Measurements from ENCODE around the gene OR5C1. TPM values are rescaled to one million over a fixed set of nuclear protein-coding genes. Genes with fewer than 3 reads are reported as not detected.
"Not testable (repeated sequence)": the region's sequence is repeated elsewhere in the genome, so short reads cannot be mapped to it uniquely, and the experiment has no call there.

The OR5C1 gene
- polyA plus RNA-seq, 1 experiment: not detected

DNA sequence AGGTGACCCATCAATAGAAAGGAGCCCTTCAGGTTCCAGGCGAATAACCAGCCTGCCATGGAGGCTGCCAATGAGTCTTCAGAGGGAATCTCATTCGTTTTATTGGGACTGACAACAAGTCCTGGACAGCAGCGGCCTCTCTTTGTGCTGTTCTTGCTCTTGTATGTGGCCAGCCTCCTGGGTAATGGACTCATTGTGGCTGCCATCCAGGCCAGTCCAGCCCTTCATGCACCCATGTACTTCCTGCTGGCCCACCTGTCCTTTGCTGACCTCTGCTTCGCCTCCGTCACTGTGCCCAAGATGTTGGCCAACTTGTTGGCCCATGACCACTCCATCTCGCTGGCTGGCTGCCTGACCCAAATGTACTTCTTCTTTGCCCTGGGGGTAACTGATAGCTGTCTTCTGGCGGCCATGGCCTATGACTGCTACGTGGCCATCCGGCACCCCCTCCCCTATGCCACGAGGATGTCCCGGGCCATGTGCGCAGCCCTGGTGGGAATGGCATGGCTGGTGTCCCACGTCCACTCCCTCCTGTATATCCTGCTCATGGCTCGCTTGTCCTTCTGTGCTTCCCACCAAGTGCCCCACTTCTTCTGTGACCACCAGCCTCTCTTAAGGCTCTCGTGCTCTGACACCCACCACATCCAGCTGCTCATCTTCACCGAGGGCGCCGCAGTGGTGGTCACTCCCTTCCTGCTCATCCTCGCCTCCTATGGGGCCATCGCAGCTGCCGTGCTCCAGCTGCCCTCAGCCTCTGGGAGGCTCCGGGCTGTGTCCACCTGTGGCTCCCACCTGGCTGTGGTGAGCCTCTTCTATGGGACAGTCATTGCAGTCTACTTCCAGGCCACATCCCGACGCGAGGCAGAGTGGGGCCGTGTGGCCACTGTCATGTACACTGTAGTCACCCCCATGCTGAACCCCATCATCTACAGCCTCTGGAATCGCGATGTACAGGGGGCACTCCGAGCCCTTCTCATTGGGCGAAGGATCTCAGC, 11.6 kb downstream of the OR5C1 start, which contains the start of gene OR1K1:
Gene OR1K1 (plus strand): TSS at position 58 of the 995 bp plus-strand sequence. CDS start 0 bp downstream, at position 58.
- H3K27me3 ChIP-seq (ENCODE audit: control insufficient read depth, insufficient read depth, low read length): no peaks in the 10 kb centered on the region
- no peak within 1 kb of the TSS for H3K4me3 ChIP-seq (ENCODE audit: low read depth, low read length)
- ChIA-PET POLR2A (no interaction called here), CTCF (interaction anchor here (2.7 kb wide), 1 partner anchor 10 kb away, joined by 8 read pairs; no protein-coding TSS in a partner anchor)
- no peak for TF ChIP-seq CTCF (IDR thresholded peaks at IDR 0.05; ENCODE audit: low read depth, low read length)
- H3K27ac ChIP-seq (ENCODE audit: low read depth, low read length): no peak within 1 kb of the TSS
- no peaks in the 10 kb centered on the region; the same call in 1 of the 2 replicates for H3K9me3 ChIP-seq (ENCODE audit: control insufficient read depth, insufficient read depth, low read length)
- DNase-seq (ENCODE audit: low read depth, low spot score): no peak

- POLR2A ChIA-PET: no interaction called here
- CTCF ChIA-PET: interaction anchor here (1.0 kb wide), 1 partner anchor 683 kb away, joined by 3 read pairs; no protein-coding TSS in a partner anchor
- DNase-seq (ENCODE audit: low read depth, low spot score): no peak
Observed at GRCh38 chr9:122806661-122807060, 17.9 kb downstream of the OR5C1 start.

GRCh38 chr9:122807271-122807900, 18.7 kb downstream of the OR5C1 start:
- no peak for TF ChIP-seq CTCF (IDR thresholded peaks at IDR 0.05; ENCODE audit: low read depth, low read length)
- Histone ChIP-seq H3K4me3 (ENCODE audit: low read depth, low read length) (no peak overlapping the region), H3K27ac (ENCODE audit: low read depth, low read length) (no peak overlapping the region), H3K9me3 (ENCODE audit: control insufficient read depth, insufficient read depth, low read length) (peaks cover 9% of the 10 kb centered on the region), H3K27me3 (ENCODE audit: control insufficient read depth, insufficient read depth, low read length) (no peaks in the 10 kb centered on the region)
- ChIA-PET CTCF (interaction anchor here (0.7 to 5.1 kb wide), 3 partner anchors 344 to 684 kb away, joined by 3 to 104 read pairs (median 5); no protein-coding TSS in a partner anchor), POLR2A (no interaction called here)
- DNase-seq (ENCODE audit: low read depth, low spot score): no peak

More at GRCh38 chr9:122806661-122807060, 17.9 kb downstream of the OR5C1 start:
- no peaks in the 10 kb centered on the region for H3K27me3 ChIP-seq (ENCODE audit: control insufficient read depth, insufficient read depth, low read length)
- no peak for TF ChIP-seq CTCF (IDR thresholded peaks at IDR 0.05; ENCODE audit: low read depth, low read length)
- H3K9me3 ChIP-seq (ENCODE audit: control insufficient read depth, insufficient read depth, low read length): peaks cover 9% of the 10 kb centered on the region
- no peak overlapping the region for H3K27ac ChIP-seq (ENCODE audit: low read depth, low read length)
- H3K4me3 ChIP-seq (ENCODE audit: low read depth, low read length): no peak overlapping the region

- Histone ChIP-seq H3K9me3 (ENCODE audit: control insufficient read depth, insufficient read depth, low read length) (peaks cover 9% of the 10 kb centered on the region), H3K4me3 (ENCODE audit: low read depth, low read length) (no peak overlapping the region), H3K27ac (ENCODE audit: low read depth, low read length) (no peak overlapping the region), H3K27me3 (ENCODE audit: control insufficient read depth, insufficient read depth, low read length) (no peaks in the 10 kb centered on the region)
- ChIA-PET CTCF (interaction anchor here (0.7 to 5.1 kb wide), 5 partner anchors 310 to 712 kb away, joined by 3 to 104 read pairs (median 8); no protein-coding TSS in a partner anchor), POLR2A (no interaction called here)
- TF ChIP-seq CTCF (IDR thresholded peaks at IDR 0.05; ENCODE audit: low read depth, low read length): no peak
- no peak for DNase-seq (ENCODE audit: low read depth, low spot score)
Observed at GRCh38 chr9:122808141-122808540, 19.4 kb downstream of the OR5C1 start.

- H3K4me3 ChIP-seq (ENCODE audit: low read depth, low read length); H3K27me3 ChIP-seq (ENCODE audit: control insufficient read depth, insufficient read depth, low read length); DNase-seq (ENCODE audit: low read depth, low spot score); POLR2A ChIA-PET; H3K9me3 ChIP-seq (ENCODE audit: control insufficient read depth, insufficient read depth, low read length); H3K27ac ChIP-seq (ENCODE audit: low read depth, low read length): not testable (repeated sequence)
- CTCF ChIA-PET: interaction anchor here (0.5 to 5.1 kb wide), 6 partner anchors 10 to 444 kb away, joined by 3 to 104 read pairs (median 6); no protein-coding TSS in a partner anchor
Observed at GRCh38 chr9:122809261-122809660, 20.5 kb downstream of the OR5C1 start.
